K562 (cell line): Measurements from ENCODE around the gene RSPH10B. TPM values are rescaled to one million over a fixed set of nuclear protein-coding genes. Genes with fewer than 3 reads are reported as not detected.

Source experiments
- ETV1 ChIP-seq: fragments of 450-650 bp; conservative IDR thresholded peaks from 2 replicates; pipeline ENCODE4 v1.6.1; 2016; ENCODE audit warnings: missing genetic modification characterization, control low read depth, low read depth, missing compliant biosample characterization
- FIP1L1 ChIP-seq: fragments of 200-400 bp; formaldehyde crosslinking; IDR thresholded peaks from 2 replicates; pipeline ENCODE4 v1.6.1; 2018; ENCODE audit warnings: mild to moderate bottlenecking, low read depth, low read length; ENCODE audit not compliant: poor library complexity, severe bottlenecking
- FOXP1 ChIP-seq: sonication (generic); formaldehyde crosslinking; IDR thresholded peaks from 2 replicates; pipeline ENCODE4 v1.8.0; 2022; ENCODE audit warnings: mild to moderate bottlenecking, missing genetic modification reagents
- GABPB1 ChIP-seq: sonication (generic); formaldehyde crosslinking; IDR thresholded peaks from 2 replicates; pipeline ENCODE4 v1.8.0; 2022; ENCODE audit warnings: mild to moderate bottlenecking, missing genetic modification reagents
- HNRNPK ChIP-seq: fragments of 200-400 bp; formaldehyde crosslinking; IDR thresholded peaks from one replicate; pipeline ENCODE4 v1.6.1; 2018; ENCODE audit warnings: mild to moderate bottlenecking, low read depth, low read length; ENCODE audit not compliant: poor library complexity, severe bottlenecking
- MNT ChIP-seq, 2 experiments: fragments of 450-650 bp; conservative IDR thresholded peaks; 2 replicates each; pipeline ENCODE4 v1.6.1; 2017; ENCODE audit warnings: mild to moderate bottlenecking in 2 of 2, moderate library complexity in 2 of 2
- NR0B1 ChIP-seq: fragments of 450-650 bp; IDR thresholded peaks from one replicate; pipeline ENCODE4 v1.6.1; 2018; ENCODE audit warnings: mild to moderate bottlenecking, moderate library complexity; ENCODE audit not compliant: partially characterized antibody
- PHF21A ChIP-seq: fragments of 450-650 bp; IDR thresholded peaks from 2 replicates; pipeline ENCODE4 v1.6.1; 2017; ENCODE audit warnings: low read depth, borderline replicate concordance
- PHF8 ChIP-seq: fragments of 200-600 bp; sonication (generic); IDR thresholded peaks from 2 replicates; pipeline ENCODE4 v1.6.1; 2012; ENCODE audit warnings: mixed run types, mild to moderate bottlenecking, inconsistent platforms, low read length, moderate library complexity, borderline replicate concordance
- PHTF2 ChIP-seq: fragments of 250-450 bp; sonication (Bioruptor Pico); IDR thresholded peaks from 2 replicates; pipeline ENCODE4 v1.5.0; 2021; ENCODE audit warnings: mild to moderate bottlenecking
- POLR2H ChIP-seq: IDR thresholded peaks from 2 replicates; pipeline ENCODE4 v1.6.1; 2016; ENCODE audit warnings: missing genetic modification characterization, low read depth, mild to moderate bottlenecking, control low read depth, missing compliant biosample characterization, moderate library complexity
- TCF15 ChIP-seq: fragments of 250-450 bp; sonication (Bioruptor Pico); IDR thresholded peaks from 2 replicates; pipeline ENCODE4 v1.8.0; 2022; ENCODE audit warnings: moderate library complexity, mild to moderate bottlenecking, inconsistent platforms
- TRIM24 ChIP-seq, 2 experiments: fragments of 450-650 bp; IDR thresholded peaks; 2 replicates each; pipeline ENCODE4 v1.6.1; 2016
- USF1 ChIP-seq: sonication (generic); formaldehyde crosslinking; IDR thresholded peaks from 2 replicates; pipeline ENCODE4 v1.9.0; 2022; ENCODE audit warnings: mild to moderate bottlenecking, missing genetic modification reagents
- ZBTB49 ChIP-seq: sonication (generic); formaldehyde crosslinking; IDR thresholded peaks from 2 replicates; pipeline ENCODE4 v1.8.0; 2022; ENCODE audit warnings: missing genetic modification reagents, mild to moderate bottlenecking, borderline replicate concordance
- ZFX ChIP-seq: sonication (generic); formaldehyde crosslinking; IDR thresholded peaks from 2 replicates; pipeline ENCODE4 v1.8.0; 2022; ENCODE audit warnings: mild to moderate bottlenecking, missing genetic modification reagents, moderate library complexity
- ZNF224 ChIP-seq: sonication (generic); formaldehyde crosslinking; IDR thresholded peaks from 2 replicates; pipeline ENCODE4 v1.8.0; 2022; ENCODE audit warnings: mild to moderate bottlenecking, missing genetic modification reagents
- ZNF445 ChIP-seq: fragments of 250-450 bp; sonication (Bioruptor Pico); IDR thresholded peaks from 2 replicates; pipeline ENCODE4 v1.4.0; 2020; ENCODE audit warnings: low read depth, mild to moderate bottlenecking, moderate library complexity
- ZNF512 ChIP-seq: IDR thresholded peaks from 2 replicates; pipeline ENCODE4 v1.6.1; 2016; ENCODE audit warnings: missing genetic modification characterization, missing compliant biosample characterization
- polyA plus RNA-seq, 8 experiments: library from polyadenylated mRNA; depleted of rRNA in 4 of 8; stranded (reverse) in 5 of 8; unstranded in 3 of 8; fragments of >200 nt; fragmentation: Nextera tagmentation in 2 of 8; fragmentation: Illumina TruSeq in 1 of 8; extraction: Ambion mirVana in 2 of 8; extraction: Trizol in 1 of 8; gene quantifications; 2 replicates each; pipeline versions ENCODE4 v1.2.1 to v1.2.3, GENCODE V29; 2011 to 2014; ENCODE audit warnings: inconsistent platforms in 1 of 8, missing spikeins in 1 of 8
- total RNA-seq, 7 experiments: library from RNA; depleted of rRNA in 6 of 7; stranded (reverse); fragments of >200 nt in 6 of 7; fragmentation: Illumina TruSeq in 2 of 7; extraction: Trizol in 2 of 7; gene quantifications; 2 replicates each; pipeline versions ENCODE4 v1.2.1 to v1.2.3, GENCODE V29; 2011 to 2021; ENCODE audit warnings: low replicate concordance in 1 of 7

RSPH10B gene
- total and polyA plus RNA-seq, 9 of the 15 experiments (the other 6 are each of a cell fraction or from before 2014, with no cell fraction given): 0.01 to 0.09 TPM; not detected in 7

GRCh38 chr7:6015917-6016652, 45.6 kb upstream of the RSPH10B start (continued):
- TF ChIP-seq GABPB1 (CRISPR knock-in tag): peak; percentile 56; the same call in 1 of the 2 replicates
- 0 out of 2 replicates have a peak, but pooled peaks have one; percentile 61 for TF ChIP-seq TCF15 (CRISPR knock-in tag)
- TF ChIP-seq ZBTB49 (CRISPR knock-in tag): no peak
- TF ChIP-seq PHF21A: no peak
- TF ChIP-seq ETV1 (tag): no peak; the same call in none of the 2 replicates
- no peak for TF ChIP-seq FOXP1 (CRISPR knock-in tag)
- no peak for TF ChIP-seq USF1 (CRISPR knock-in tag)
- TF ChIP-seq MNT (conservative IDR thresholded peaks at IDR 0.05): no peak
- TF ChIP-seq PHF8: no peak
- TF ChIP-seq TRIM24 (IDR thresholded peaks at IDR 0.05): peak; percentile 75 to 89; a peak in 3 of 4 replicates
- no peak for TF ChIP-seq HNRNPK
- no peak for TF ChIP-seq ZNF445 (CRISPR knock-in tag)
- TF ChIP-seq ZNF512: no peak
- no peak for TF ChIP-seq PHTF2
- TF ChIP-seq POLR2H: peak; percentile 77
- no peak for TF ChIP-seq FIP1L1
- TF ChIP-seq ZNF224 (CRISPR knock-in tag): no peak
- TF ChIP-seq NR0B1: no peak
- TF ChIP-seq ZFX: no peak
